ENCODE measurements around the gene RAB3A.

The RAB3A gene

GRCh38 chr19:18147396-18147795 is 56.4 kb downstream of the RAB3A start:
- no peak for DNase-seq
